ENCODE data around the gene UQCRC1.

UQCRC1 gene

DNA sequence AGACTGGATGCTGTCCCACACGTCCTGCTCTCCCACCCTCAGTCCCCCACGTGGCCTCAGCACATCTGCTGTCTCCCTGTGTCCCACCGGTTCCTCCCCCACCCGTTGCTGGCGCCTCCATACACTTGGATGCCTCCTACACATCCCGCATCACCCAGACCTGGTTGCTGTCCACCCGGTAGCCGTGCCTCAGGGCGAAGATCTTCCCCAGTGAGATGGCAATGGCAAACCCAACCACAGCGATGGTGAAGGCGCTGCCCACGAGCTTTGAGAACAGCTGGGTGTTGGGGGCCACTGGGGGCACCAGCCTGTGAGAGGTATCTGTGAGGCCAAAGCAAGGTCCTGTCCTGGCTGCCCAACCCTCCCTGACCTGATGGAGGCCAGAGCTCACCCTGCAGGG is 21.4 kb upstream of the UQCRC1 start:
- Histone ChIP-seq H3K36me3 (ENCODE audit: insufficient read depth, low read length) (peaks cover 60% of the 10 kb centered on the region), H3K9ac (ENCODE audit: low read depth, low read length) (no peak overlapping the region)

DNA sequence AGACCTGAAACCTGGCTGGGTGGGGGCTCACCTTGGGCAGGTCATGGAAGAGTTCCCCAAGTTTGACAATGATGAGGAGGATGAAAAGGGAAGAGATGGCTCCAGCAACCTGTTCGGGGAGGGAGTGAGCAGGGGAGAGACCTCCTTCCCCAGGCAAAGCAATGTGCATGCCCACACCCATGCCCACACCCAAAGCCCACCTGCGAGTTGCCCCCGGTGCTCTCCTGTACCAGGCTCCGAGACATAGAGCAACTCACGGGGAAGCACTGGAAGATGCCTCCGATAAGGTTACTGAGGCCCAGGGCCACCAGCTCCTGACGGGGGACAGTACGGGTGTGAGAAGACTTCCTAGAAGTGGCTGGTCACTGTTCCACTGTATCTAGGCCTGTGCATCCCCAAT is 21.0 kb upstream of the UQCRC1 start:
- DNase-seq (no peak), ATAC-seq (ENCODE audit: insufficient read depth, low read depth) (no peak)
- no peak overlapping the region for H3K9ac ChIP-seq (ENCODE audit: low read depth, low read length)
- no peak overlapping the region for H3K4me2 ChIP-seq (ENCODE audit: insufficient read depth, low read length)
- H3K36me3 ChIP-seq (ENCODE audit: insufficient read depth, low read length), result peaks cover 64% of the 10 kb centered on the region
- H2AFZ ChIP-seq (ENCODE audit: low read depth, low read length), result no peak overlapping the region
- H3K9me3 ChIP-seq (ENCODE audit: insufficient read depth, low read length, severe bottlenecking), result no peaks in the 10 kb centered on the region
- H3K4me3 ChIP-seq (ENCODE audit: low read depth in 1 of 2, low read length in 2 of 2), result no peak overlapping the region
- no peak overlapping the region for H3K27ac ChIP-seq (ENCODE audit: low read length)
- TF ChIP-seq EZH2 (IDR thresholded peaks at IDR 0.05; ENCODE audit: borderline replicate concordance, low read depth, low read length, severe bottlenecking), result no peak
- TF ChIP-seq, protein P1, sequence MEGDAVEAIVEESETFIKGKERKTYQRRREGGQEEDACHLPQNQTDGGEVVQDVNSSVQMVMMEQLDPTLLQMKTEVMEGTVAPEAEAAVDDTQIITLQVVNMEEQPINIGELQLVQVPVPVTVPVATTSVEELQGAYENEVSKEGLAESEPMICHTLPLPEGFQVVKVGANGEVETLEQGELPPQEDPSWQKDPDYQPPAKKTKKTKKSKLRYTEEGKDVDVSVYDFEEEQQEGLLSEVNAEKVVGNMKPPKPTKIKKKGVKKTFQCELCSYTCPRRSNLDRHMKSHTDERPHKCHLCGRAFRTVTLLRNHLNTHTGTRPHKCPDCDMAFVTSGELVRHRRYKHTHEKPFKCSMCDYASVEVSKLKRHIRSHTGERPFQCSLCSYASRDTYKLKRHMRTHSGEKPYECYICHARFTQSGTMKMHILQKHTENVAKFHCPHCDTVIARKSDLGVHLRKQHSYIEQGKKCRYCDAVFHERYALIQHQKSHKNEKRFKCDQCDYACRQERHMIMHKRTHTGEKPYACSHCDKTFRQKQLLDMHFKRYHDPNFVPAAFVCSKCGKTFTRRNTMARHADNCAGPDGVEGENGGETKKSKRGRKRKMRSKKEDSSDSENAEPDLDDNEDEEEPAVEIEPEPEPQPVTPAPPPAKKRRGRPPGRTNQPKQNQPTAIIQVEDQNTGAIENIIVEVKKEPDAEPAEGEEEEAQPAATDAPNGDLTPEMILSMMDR (IDR thresholded peaks at IDR 0.05; ENCODE audit: borderline replicate concordance, extremely low read depth, low read length, poor library complexity, severe bottlenecking), result no peak
- H3K27me3 ChIP-seq (ENCODE audit: insufficient read depth, low read length, poor library complexity), result no peaks in the 10 kb centered on the region
- H3K79me2 ChIP-seq (ENCODE audit: insufficient read depth, low read length), result peaks cover 9% of the 10 kb centered on the region; the same call in 1 of the 2 replicates
- H4K20me1 ChIP-seq (ENCODE audit: insufficient read depth, low read length), result peaks cover 16% of the 10 kb centered on the region; the same call in 1 of the 2 replicates
- peaks cover 16% of the 10 kb centered on the region for H3K4me1 ChIP-seq (ENCODE audit: insufficient read depth, low read length)

More for the DNA sequence above, 21.4 kb upstream of the UQCRC1 start:
- peaks cover 19% of the 10 kb centered on the region for H3K4me1 ChIP-seq (ENCODE audit: insufficient read depth, low read length)
- H3K9me3 ChIP-seq (ENCODE audit: insufficient read depth, low read length, severe bottlenecking), result no peaks in the 10 kb centered on the region
- H4K20me1 ChIP-seq (ENCODE audit: insufficient read depth, low read length), result peaks cover 16% of the 10 kb centered on the region; the same call in 1 of the 2 replicates
- no peak for DNase-seq
- ATAC-seq (ENCODE audit: insufficient read depth, low read depth), result no peak
- H2AFZ ChIP-seq (ENCODE audit: low read depth, low read length), result no peak overlapping the region
- H3K27ac ChIP-seq (ENCODE audit: low read length), result no peak overlapping the region
- peaks cover 9% of the 10 kb centered on the region; the same call in 1 of the 2 replicates for H3K79me2 ChIP-seq (ENCODE audit: insufficient read depth, low read length)
- H3K4me2 ChIP-seq (ENCODE audit: insufficient read depth, low read length), result no peak overlapping the region
- no peaks in the 10 kb centered on the region for H3K27me3 ChIP-seq (ENCODE audit: insufficient read depth, low read length, poor library complexity)
- no peak overlapping the region for H3K4me3 ChIP-seq (ENCODE audit: low read depth in 1 of 2, low read length in 2 of 2)
- TF ChIP-seq, protein P1 (IDR thresholded peaks at IDR 0.05; ENCODE audit: borderline replicate concordance, extremely low read depth, low read length, poor library complexity, severe bottlenecking), result no peak
- TF ChIP-seq EZH2 (IDR thresholded peaks at IDR 0.05; ENCODE audit: borderline replicate concordance, low read depth, low read length, severe bottlenecking), result no peak

DNA sequence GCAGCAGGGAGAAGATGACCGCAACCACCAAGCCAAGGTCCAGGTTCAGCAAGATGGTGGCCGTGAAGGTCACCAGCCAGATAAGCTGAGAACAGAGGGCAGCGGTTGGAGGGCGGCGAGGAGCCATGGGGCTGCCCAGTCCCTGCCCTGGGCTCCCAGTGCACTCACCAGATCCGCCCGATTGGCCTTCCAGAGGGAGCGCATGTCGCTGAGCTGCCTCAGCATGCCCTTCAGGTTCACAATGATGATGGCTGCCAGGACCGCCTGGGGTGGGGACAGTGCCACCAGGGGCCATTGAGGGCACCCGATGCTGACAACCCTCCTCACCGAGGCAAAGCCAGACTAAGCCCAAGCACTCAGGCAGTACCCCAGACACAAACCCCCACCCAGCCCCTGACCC is 20.4 kb upstream of the UQCRC1 start:
- TF ChIP-seq EZH2 (IDR thresholded peaks at IDR 0.05; ENCODE audit: borderline replicate concordance, low read depth, low read length, severe bottlenecking), result no peak
- TF ChIP-seq, protein P1 (IDR thresholded peaks at IDR 0.05; ENCODE audit: borderline replicate concordance, extremely low read depth, low read length, poor library complexity, severe bottlenecking), result no peak
- H3K36me3 ChIP-seq (ENCODE audit: insufficient read depth, low read length), result peaks cover 67% of the 10 kb centered on the region
- H3K9me3 ChIP-seq (ENCODE audit: insufficient read depth, low read length, severe bottlenecking), result no peaks in the 10 kb centered on the region
- H3K4me2 ChIP-seq (ENCODE audit: insufficient read depth, low read length), result no peak overlapping the region
- H3K4me3 ChIP-seq (ENCODE audit: low read depth in 1 of 2, low read length in 2 of 2), result no peak overlapping the region
- peaks cover 16% of the 10 kb centered on the region; the same call in 1 of the 2 replicates for H4K20me1 ChIP-seq (ENCODE audit: insufficient read depth, low read length)
- no peaks in the 10 kb centered on the region for H3K27me3 ChIP-seq (ENCODE audit: insufficient read depth, low read length, poor library complexity)
- H3K79me2 ChIP-seq (ENCODE audit: insufficient read depth, low read length), result peaks cover 9% of the 10 kb centered on the region; the same call in 1 of the 2 replicates
- H3K4me1 ChIP-seq (ENCODE audit: insufficient read depth, low read length), result peaks cover 16% of the 10 kb centered on the region
- no peak overlapping the region for H3K27ac ChIP-seq (ENCODE audit: low read length)
- no peak overlapping the region for H3K9ac ChIP-seq (ENCODE audit: low read depth, low read length)
- H2AFZ ChIP-seq (ENCODE audit: low read depth, low read length), result no peak overlapping the region
- no peak for ATAC-seq (ENCODE audit: insufficient read depth, low read depth)
- DNase-seq, result no peak
